Activated CD4-positive, alpha-beta memory T cell treated with anti-CD3 and anti-CD28 coated beads for 36 hours (primary cell): ENCODE measurements around the gene ANGEL2. TPM values are rescaled to one million over a fixed set of nuclear protein-coding genes. Genes with fewer than 3 reads are reported as not detected.
"Not testable (repeated sequence)": the region's sequence is repeated elsewhere in the genome, so short reads cannot be mapped to it uniquely, and the experiment has no call there.

ENCODE experiments used
- CTCF ChIA-PET: fragments of 350-600 bp; sonication (Branson Sonifier 250); formaldehyde crosslinking; loops from one replicate; lab custom pipeline; 2021; ENCODE audit warnings: antibody characterized with exemption, inconsistent platforms; lab: Charles Lee
- POLR2A ChIA-PET: fragments of 350-600 bp; sonication (Branson Sonifier 250); formaldehyde crosslinking; loops from one replicate; lab custom pipeline; 2021; ENCODE audit warnings: antibody characterized with exemption; lab: Charles Lee
- DNase-seq: peaks from one replicate; pipeline ENCODE4 v3.0.0-alpha.2; 2020
- H3K27ac Mint-ChIP-seq: one replicate; pipeline ENCODE4 v1.8.0; 2021; ENCODE audit warnings: mixed read lengths
- H3K27me3 Mint-ChIP-seq: one replicate; pipeline ENCODE4 v1.8.0; 2021; ENCODE audit warnings: mixed read lengths
- H3K36me3 Mint-ChIP-seq: one replicate; pipeline ENCODE4 v1.8.0; 2021; ENCODE audit warnings: mixed read lengths
- H3K4me1 Mint-ChIP-seq: one replicate; pipeline ENCODE4 v1.8.0; 2021; ENCODE audit warnings: low read depth, mixed read lengths
- H3K4me3 Mint-ChIP-seq: one replicate; pipeline ENCODE4 v1.8.0; 2021; ENCODE audit warnings: mild to moderate bottlenecking, mixed read lengths
- H3K9me3 Mint-ChIP-seq: one replicate; pipeline ENCODE4 v1.8.0; 2021; ENCODE audit warnings: mixed read lengths
- intact Hi-C: fragments of 100-400 bp; cut with micrococcal nuclease; formaldehyde crosslinking; loops from one replicate; pipeline ENCODE4 v1.15.1; 2023
- total RNA-seq, 2 experiments: library from RNA; stranded (reverse); gene quantifications; one replicate each; pipeline ENCODE4 v1.2.3, GENCODE V29; 2021

The ANGEL2 gene
- total RNA-seq, 2 experiments from 2014 or later, result 41.3 to 46.4 TPM

- Mint-ChIP-seq H3K27me3 (no peaks in the 10 kb centered on the region), H3K4me3 (no peak overlapping the region), H3K4me1 (peaks cover 32% of the 10 kb centered on the region), H3K36me3 (peaks cover 28% of the 10 kb centered on the region), H3K27ac (peak overlapping the region; percentile 28), H3K9me3 (no peaks in the 10 kb centered on the region)
- no peak for DNase-seq
- ChIA-PET POLR2A (no interaction called here), CTCF (no interaction called here)
- intact Hi-C loops, result no loop called here
These were observed 7.1 kb downstream of the ANGEL2 start for GRCh38 chr1:213008564-213008963.

- H3K27me3 Mint-ChIP-seq, result no peaks in the 10 kb centered on the region
- intact Hi-C loops, result loop anchor here (1.0 to 5.0 kb wide), 4 partner anchors 12 to 1622 kb away; partner anchors contain the start of genes ANGEL2 and FLVCR1
- peak; percentile 48 for DNase-seq
- peak overlapping the region; percentile 57 for H3K27ac Mint-ChIP-seq
- no peak overlapping the region for H3K4me3 Mint-ChIP-seq
- ChIA-PET CTCF (interaction anchor here (0.6 to 2.5 kb wide), 7 partner anchors 8 to 1619 kb away, joined by 3 to 12 read pairs (median 4); no protein-coding TSS in a partner anchor), POLR2A (interaction anchor here (0.6 to 1.8 kb wide), 8 partner anchors 12 to 436 kb away, joined by 3 to 10 read pairs (median 3); partner anchors contain the start of genes ANGEL2, ATF3, FLVCR1 and RPS6KC1)
- peaks cover 13% of the 10 kb centered on the region for H3K4me1 Mint-ChIP-seq
- peaks cover 34% of the 10 kb centered on the region for H3K36me3 Mint-ChIP-seq
- H3K9me3 Mint-ChIP-seq, result no peaks in the 10 kb centered on the region
These were observed 12.4 kb downstream of the ANGEL2 start for GRCh38 chr1:213003256-213003655.

GRCh38 chr1:212994926-212995325, 20.7 kb downstream of the ANGEL2 start:
- POLR2A ChIA-PET, result no interaction called here
- Mint-ChIP-seq H3K4me1 (peaks cover 10% of the 10 kb centered on the region), H3K4me3 (no peak overlapping the region), H3K27me3 (no peaks in the 10 kb centered on the region), H3K27ac (no peak overlapping the region), H3K9me3 (no peaks in the 10 kb centered on the region), H3K36me3 (peaks cover 32% of the 10 kb centered on the region)
- intact Hi-C loops, result loop anchor here (1.0 to 5.0 kb wide), 6 partner anchors 180 to 537 kb away; partner anchors contain the start of genes NSL1 and TATDN3
- CTCF ChIA-PET, result interaction anchor here (0.6 to 4.8 kb wide), 30 partner anchors 9 to 539 kb away, joined by 3 to 37 read pairs (median 5); partner anchors contain the start of genes FLVCR1, NSL1, TATDN3 and VASH2
- DNase-seq, result no peak

GRCh38 chr1:212993960-212994359, 21.7 kb downstream of the ANGEL2 start:
- peaks cover 13% of the 10 kb centered on the region for H3K4me1 Mint-ChIP-seq
- H3K27ac Mint-ChIP-seq, intact Hi-C loops, H3K4me3 Mint-ChIP-seq, H3K27me3 Mint-ChIP-seq, H3K9me3 Mint-ChIP-seq, DNase-seq, POLR2A ChIA-PET: not testable (repeated sequence)
- CTCF ChIA-PET, result interaction anchor here (0.6 to 4.8 kb wide), 15 partner anchors 8 to 538 kb away, joined by 3 to 37 read pairs (median 8); partner anchors contain the start of genes FLVCR1, NSL1 and TATDN3
- H3K36me3 Mint-ChIP-seq, result peaks cover 27% of the 10 kb centered on the region

- POLR2A ChIA-PET, result interaction anchor here (0.6 to 1.2 kb wide), 3 partner anchors 13 to 699 kb away, joined by 3 to 4 read pairs (median 4); no protein-coding TSS in a partner anchor
- intact Hi-C loops, result no loop called here
These were observed 25.4 kb downstream of the ANGEL2 start for GRCh38 chr1:212990276-212990675.

GRCh38 chr1:212987702-212988322, 27.9 kb downstream of the ANGEL2 start:
- no peak overlapping the region for H3K4me3 Mint-ChIP-seq
- POLR2A ChIA-PET, result no interaction called here
- no peaks in the 10 kb centered on the region for H3K9me3 Mint-ChIP-seq
- peaks cover 8% of the 10 kb centered on the region for H3K36me3 Mint-ChIP-seq
- no peaks in the 10 kb centered on the region for H3K27me3 Mint-ChIP-seq
- intact Hi-C loops, result no loop called here
- no peak for DNase-seq
- H3K27ac Mint-ChIP-seq, result no peak overlapping the region
- peaks cover 7% of the 10 kb centered on the region for H3K4me1 Mint-ChIP-seq
- CTCF ChIA-PET, result interaction anchor here (1.0 kb wide), 1 partner anchor 9 kb away, joined by 3 read pairs; no protein-coding TSS in a partner anchor

More at GRCh38 chr1:212990276-212990675, 25.4 kb downstream of the ANGEL2 start:
- H3K36me3 Mint-ChIP-seq, result peaks cover 15% of the 10 kb centered on the region
- H3K9me3 Mint-ChIP-seq, result no peaks in the 10 kb centered on the region
- no peak overlapping the region for H3K27ac Mint-ChIP-seq
- DNase-seq, result no peak
- CTCF ChIA-PET, result interaction anchor here (0.9 to 1.1 kb wide), 2 partner anchors 175 to 534 kb away, joined by 4 to 5 read pairs; no protein-coding TSS in a partner anchor
- H3K4me1 Mint-ChIP-seq, result peaks cover 7% of the 10 kb centered on the region
- no peak overlapping the region for H3K4me3 Mint-ChIP-seq
- no peaks in the 10 kb centered on the region for H3K27me3 Mint-ChIP-seq

GRCh38 chr1:212986551-212986950, 29.1 kb downstream of the ANGEL2 start:
- DNase-seq, result no peak
- CTCF ChIA-PET, result interaction anchor here (3.1 kb wide), 1 partner anchor 8 kb away, joined by 15 read pairs; no protein-coding TSS in a partner anchor
- H3K36me3 Mint-ChIP-seq, result peaks cover 2% of the 10 kb centered on the region
- intact Hi-C loops, result no loop called here
- peaks cover 9% of the 10 kb centered on the region for H3K4me1 Mint-ChIP-seq
- no peaks in the 10 kb centered on the region for H3K9me3 Mint-ChIP-seq
- H3K4me3 Mint-ChIP-seq, result no peak overlapping the region
- POLR2A ChIA-PET, result interaction anchor here (0.7 kb wide), 1 partner anchor 434 kb away, joined by 4 read pairs; no protein-coding TSS in a partner anchor
- no peak overlapping the region for H3K27ac Mint-ChIP-seq
- H3K27me3 Mint-ChIP-seq, result no peaks in the 10 kb centered on the region

GRCh38 chr1:212984522-212985291, 31.0 kb downstream of the ANGEL2 start:
- peaks cover 14% of the 10 kb centered on the region for H3K4me1 Mint-ChIP-seq

GRCh38 chr1:212983482-212983881, 32.2 kb downstream of the ANGEL2 start:
- POLR2A ChIA-PET, result no interaction called here
- no peak overlapping the region for H3K27ac Mint-ChIP-seq

More at GRCh38 chr1:212984522-212985291, 31.0 kb downstream of the ANGEL2 start:
- CTCF ChIA-PET, result interaction anchor here (0.9 to 3.1 kb wide), 5 partner anchors 10 to 508 kb away, joined by 3 to 15 read pairs (median 3); no protein-coding TSS in a partner anchor
- Mint-ChIP-seq H3K4me3 (no peak overlapping the region), H3K9me3 (no peaks in the 10 kb centered on the region), H3K36me3 (no peaks in the 10 kb centered on the region), H3K27ac (no peak overlapping the region), H3K27me3 (no peaks in the 10 kb centered on the region)
- no peak for DNase-seq
- POLR2A ChIA-PET, result no interaction called here
- intact Hi-C loops, result no loop called here

GRCh38 chr1:212982430-212983152, 33.1 kb downstream of the ANGEL2 start:
- CTCF ChIA-PET, result interaction anchor here (0.8 to 2.7 kb wide), 2 partner anchors 12 to 15 kb away, joined by 3 to 10 read pairs; no protein-coding TSS in a partner anchor
- POLR2A ChIA-PET, result no interaction called here
- DNase-seq, result no peak
- Mint-ChIP-seq H3K36me3 (no peaks in the 10 kb centered on the region), H3K27me3 (no peaks in the 10 kb centered on the region), H3K4me1 (peaks cover 34% of the 10 kb centered on the region), H3K9me3 (no peaks in the 10 kb centered on the region), H3K27ac (no peak overlapping the region), H3K4me3 (no peak overlapping the region)
- intact Hi-C loops, result no loop called here

More at GRCh38 chr1:212983482-212983881, 32.2 kb downstream of the ANGEL2 start:
- H3K9me3 Mint-ChIP-seq, result no peaks in the 10 kb centered on the region
- no peak overlapping the region for H3K4me3 Mint-ChIP-seq
- intact Hi-C loops, result no loop called here
- CTCF ChIA-PET, result no interaction called here
- H3K27me3 Mint-ChIP-seq, result no peaks in the 10 kb centered on the region
- H3K4me1 Mint-ChIP-seq, result peaks cover 25% of the 10 kb centered on the region
- no peaks in the 10 kb centered on the region for H3K36me3 Mint-ChIP-seq
- no peak for DNase-seq
